OCI-LY1 (cell line): ENCODE measurements around the gene BHMT.

Source experiments
- CTCF ChIP-seq: fragments of 200-600 bp; sonication (generic), shearing (Covaris generic); IDR thresholded peaks from 2 replicates; pipeline ENCODE4 v1.5.1; 2017; ENCODE audit warnings: mild to moderate bottlenecking, antibody characterized with exemption, low read length, moderate library complexity, mixed read lengths
- EZH2 ChIP-seq: fragments of 200-600 bp; sonication (generic), shearing (Covaris generic); IDR thresholded peaks from 2 replicates; pipeline ENCODE4 v1.8.0; 2017; ENCODE audit warnings: borderline replicate concordance, mixed run types, mild to moderate bottlenecking, antibody characterized with exemption, low read length, moderate library complexity, mixed read lengths

GRCh38 chr5:79070350-79070667 is 41.3 kb upstream of the BHMT start:
- TF ChIP-seq CTCF (no peak), EZH2 (no peak)
